HG02642 (cell line): Measurements from ENCODE around the gene ITPK1.

ENCODE experiments used
- ATAC-seq: cut with Tn5 transposase; IDR thresholded peaks from one replicate; pipeline ENCODE4 v1.9.1; 2021; ENCODE audit warnings: mild to moderate bottlenecking; ENCODE audit not compliant: unreplicated experiment, poor library complexity

ITPK1 gene

GRCh38 chr14:93049315-93049714, 66.4 kb downstream of the ITPK1 start:
- no peak for ATAC-seq

- no peak for ATAC-seq
Measured at GRCh38 chr14:93048843-93049242, 66.9 kb downstream of the ITPK1 start.

DNA sequence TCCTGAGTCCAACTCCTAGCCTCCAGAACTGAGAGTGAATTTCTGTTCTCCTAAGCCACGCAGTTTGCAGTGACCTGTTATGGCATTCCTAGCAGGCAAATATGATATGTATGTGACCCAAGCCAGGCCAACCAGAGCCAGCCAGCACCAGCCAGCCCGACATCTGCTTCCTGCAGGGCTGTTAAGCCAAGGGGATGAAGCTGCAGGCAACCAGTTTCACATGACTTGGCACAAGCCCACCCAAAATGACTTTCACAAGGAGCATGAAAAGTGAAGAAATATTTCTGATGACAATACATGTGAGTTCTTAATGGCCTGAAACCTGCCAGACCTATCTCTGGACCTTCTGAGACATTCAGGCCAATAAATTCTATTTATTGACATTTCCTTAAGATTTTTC, 68.1 kb downstream of the ITPK1 start:
- ATAC-seq: no peak

DNA sequence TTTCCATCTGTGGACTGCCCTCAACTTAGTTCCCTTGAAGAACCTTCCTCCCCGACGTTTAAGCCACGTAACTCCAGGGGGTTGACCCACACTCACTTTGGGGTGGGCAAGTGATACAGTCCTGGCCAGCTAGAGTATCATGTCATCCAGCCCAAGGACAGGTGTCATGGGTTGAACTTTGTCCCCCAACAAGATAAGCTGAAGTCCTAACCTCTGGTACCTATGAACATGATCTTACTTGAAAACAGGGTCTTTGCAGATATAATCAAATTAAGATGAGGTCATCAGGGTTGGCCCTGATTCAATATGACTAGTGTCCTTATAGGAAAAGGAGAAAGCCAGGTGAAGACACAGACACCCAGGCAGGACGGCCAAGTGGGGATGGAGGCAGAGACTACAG, 68.6 kb downstream of the ITPK1 start:
- ATAC-seq: no peak

DNA sequence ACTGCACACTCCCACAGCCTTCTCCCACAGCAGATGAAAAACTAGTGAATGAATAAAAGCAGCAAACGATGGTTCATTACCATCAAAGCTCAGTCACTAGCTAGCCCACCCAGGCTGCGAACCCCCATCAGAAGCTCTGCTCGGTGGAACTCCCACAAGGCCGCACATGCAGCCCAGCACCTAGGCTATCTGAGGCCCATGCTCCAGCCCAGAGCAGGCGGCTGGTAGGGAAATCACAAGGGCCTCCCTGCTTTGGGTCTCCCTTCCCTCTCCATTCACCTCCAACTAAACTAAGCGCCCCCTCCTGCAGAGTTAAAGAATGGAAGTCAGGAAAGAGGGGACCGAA, 69.0 kb downstream of the ITPK1 start:
- ATAC-seq: no peak

- no peak for ATAC-seq
Measured at GRCh38 chr14:93045965-93046704, 69.6 kb downstream of the ITPK1 start.

DNA sequence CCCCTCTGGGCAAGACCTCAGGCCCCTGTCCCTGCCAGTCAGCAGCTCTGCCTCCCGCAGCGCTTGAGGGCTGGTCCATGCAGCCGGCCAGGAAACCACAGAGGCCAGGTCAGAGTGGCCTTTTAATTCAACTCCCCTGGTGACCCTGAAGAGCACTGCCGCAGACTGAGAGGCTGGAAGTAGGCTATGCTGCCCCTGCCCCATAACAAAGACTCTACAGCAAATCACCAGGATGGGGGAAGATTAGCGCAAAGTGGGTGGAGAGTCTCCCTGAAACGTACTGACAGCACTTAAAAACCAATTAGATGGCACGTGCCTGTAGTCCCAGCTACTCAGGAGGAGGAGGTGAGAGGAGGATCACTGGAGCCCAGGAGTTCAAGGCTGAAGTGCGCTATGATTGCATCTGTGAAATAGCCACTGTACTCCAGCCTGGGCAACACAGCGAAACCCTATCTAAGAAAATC, 70.5 kb downstream of the ITPK1 start:
- ATAC-seq: peak; percentile 22

- ATAC-seq: peak; percentile 60
Measured at GRCh38 chr14:93044556-93044955, 71.2 kb downstream of the ITPK1 start.

DNA sequence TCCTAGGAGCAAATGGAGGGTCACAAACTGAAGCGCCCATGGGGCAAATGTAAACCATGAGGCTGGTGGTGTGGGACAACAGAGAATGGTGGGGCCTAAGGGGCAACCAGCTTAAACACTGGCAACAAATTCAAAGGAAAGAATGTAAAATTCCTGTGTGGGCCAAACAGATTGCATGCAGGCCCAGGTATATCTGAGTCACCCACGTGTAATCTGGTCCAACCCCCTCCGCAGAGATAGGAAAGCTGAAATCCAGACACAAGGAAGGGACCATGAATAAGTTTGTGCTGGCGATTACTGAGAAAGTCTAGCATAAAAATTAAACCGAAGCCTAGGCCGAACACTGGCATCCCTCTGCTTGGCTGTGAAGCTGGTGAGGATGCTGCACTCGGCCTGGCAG, 71.6 kb downstream of the ITPK1 start:
- no peak for ATAC-seq

DNA sequence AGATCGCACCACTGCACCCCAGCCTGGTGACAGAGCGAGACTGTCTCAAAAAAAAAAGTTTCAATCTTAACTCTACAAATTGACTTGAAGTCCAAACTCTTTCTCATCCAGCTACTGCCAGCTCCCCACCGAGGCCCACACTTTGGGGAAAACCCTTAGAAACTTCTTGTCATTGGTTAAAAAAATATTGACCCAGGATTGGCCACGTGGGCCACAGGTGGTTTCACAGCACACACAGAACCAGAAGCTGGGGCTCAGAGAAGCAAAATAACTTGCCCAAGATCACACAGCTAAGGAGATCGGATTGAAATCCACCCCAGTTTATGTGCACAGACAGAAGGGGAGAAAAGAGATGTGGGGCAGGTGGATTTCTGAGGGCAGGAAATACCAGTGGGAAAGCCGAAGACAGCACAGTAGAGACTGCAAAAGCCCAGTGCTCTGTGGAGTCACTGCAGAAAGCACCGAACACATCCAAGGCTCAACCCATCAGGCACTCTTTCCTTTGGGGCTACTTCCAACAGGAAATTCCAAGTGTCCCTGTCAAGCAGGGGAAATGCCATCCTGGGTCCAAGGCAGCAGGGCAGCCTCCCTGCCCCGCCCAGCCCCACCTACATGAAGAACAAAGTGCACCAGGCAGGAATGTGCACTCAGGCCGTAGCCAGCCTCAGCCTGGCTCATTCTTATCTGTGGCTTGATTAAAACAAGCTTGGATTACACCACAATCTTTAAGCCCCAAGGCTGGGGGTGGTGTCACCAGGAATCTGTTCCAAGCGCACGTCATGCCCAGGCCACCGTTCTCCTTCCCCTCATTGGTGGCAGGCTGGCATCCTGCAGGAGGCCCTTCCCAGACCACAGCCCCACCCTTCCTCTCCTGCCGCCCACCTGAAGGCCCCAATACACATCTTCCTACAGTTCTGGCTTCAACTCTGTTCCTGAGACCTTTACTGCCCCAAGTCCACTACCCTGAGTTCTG, 72.5 kb downstream of the ITPK1 start:
- ATAC-seq: no peak

DNA sequence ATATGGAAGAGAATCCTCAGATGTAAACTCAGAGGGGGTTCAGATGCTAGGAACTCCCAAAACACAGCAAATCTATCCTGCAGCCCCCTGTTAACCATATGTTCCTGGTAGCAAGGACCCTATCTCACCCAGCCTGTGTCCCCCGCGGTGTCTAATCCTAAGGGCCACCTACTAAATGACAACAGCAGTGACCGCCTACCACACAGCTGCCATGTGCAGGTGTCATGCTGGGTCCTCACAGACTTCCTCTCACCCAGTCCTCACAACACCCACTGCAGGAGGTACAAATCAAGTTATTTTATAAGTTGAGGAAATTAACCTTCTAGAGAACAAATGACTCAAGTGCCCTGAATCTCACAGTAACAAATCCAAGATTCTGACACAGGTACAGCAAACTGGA, 73.9 kb downstream of the ITPK1 start:
- no peak for ATAC-seq

DNA sequence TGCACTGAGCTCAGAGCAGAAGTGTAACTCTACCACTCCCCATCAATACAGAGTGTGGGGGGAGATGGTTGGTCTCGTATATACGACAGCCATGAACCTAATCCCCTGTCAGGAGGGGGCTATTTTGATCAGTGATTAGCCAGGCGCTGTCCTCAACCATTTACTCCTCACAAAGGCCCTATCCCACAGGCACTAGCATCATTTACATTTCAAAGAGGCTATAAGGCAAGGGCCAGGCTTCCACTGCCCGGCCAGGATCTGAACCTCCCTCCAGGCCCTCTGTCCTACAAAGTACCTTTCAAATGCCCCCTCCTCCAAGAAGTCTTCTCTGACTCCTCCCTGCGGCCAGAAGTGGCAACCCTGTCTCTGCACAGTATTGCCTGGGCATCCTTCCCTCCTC, 74.7 kb downstream of the ITPK1 start:
- no peak for ATAC-seq

GRCh38 chr14:93040443-93040842, 75.3 kb downstream of the ITPK1 start:
- ATAC-seq: no peak

- ATAC-seq: no peak
Measured at GRCh38 chr14:93039649-93040315, 75.9 kb downstream of the ITPK1 start.

- no peak for ATAC-seq
Measured at GRCh38 chr14:93037351-93037750, 78.4 kb downstream of the ITPK1 start.

GRCh38 chr14:93036652-93037345, 78.9 kb downstream of the ITPK1 start:
- no peak for ATAC-seq

- ATAC-seq: no peak
Measured at GRCh38 chr14:93035917-93036651, 79.6 kb downstream of the ITPK1 start.

DNA sequence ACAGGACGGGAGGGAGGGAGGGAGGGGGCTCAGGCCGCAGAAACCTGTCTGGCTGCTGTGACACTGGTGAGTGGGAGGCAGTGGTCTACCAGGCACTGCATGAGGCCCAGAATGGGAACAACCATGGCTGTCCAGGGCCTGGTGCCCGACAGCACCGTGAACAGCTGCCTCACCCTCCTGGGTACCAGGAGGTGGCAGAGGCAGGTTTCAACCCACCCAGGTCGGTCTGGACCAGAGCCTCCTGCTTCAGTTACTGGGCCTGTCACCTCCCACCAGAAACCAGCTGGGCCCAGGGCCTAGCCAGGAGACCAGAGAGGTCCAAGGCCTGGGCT, 80.2 kb downstream of the ITPK1 start:
- ATAC-seq: no peak

DNA sequence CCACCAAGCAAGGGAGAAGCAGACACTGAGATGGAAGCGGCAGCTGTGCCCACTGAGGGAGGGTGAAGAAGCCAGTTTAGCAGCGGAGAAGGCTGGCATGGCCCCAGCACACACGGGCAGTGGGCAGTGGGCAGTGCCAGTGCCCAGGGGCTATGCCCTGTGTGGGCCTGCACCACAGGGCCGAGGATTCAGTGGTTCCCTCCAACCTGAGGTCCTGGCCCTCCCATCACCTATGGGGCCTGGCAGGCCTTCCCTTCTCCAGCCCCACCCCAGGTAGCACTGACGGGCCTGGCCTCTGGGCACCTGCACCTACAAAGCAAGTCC, 81.1 kb downstream of the ITPK1 start:
- no peak for ATAC-seq
